SH-SY5Y (cell line): ENCODE results near the gene ULBP3.

ENCODE experiments used
- GATA2 ChIP-seq: IDR thresholded peaks from 2 replicates; pipeline ENCODE4 v1.6.1; 2011; ENCODE audit warnings: mild to moderate bottlenecking, low read depth, low read length
- GATA3 ChIP-seq: IDR thresholded peaks from 2 replicates; pipeline ENCODE4 v1.6.1; 2011; ENCODE audit warnings: low read depth, mild to moderate bottlenecking, low read length, moderate library complexity

GRCh38 chr6:150016324-150017185 is 52.4 kb downstream of the ULBP3 start:
- TF ChIP-seq GATA2 = no peak
- TF ChIP-seq GATA3 = no peak
